Lung microvascular endothelial cell (primary cell): ENCODE data around the gene TMEM255B. TPM values are rescaled to one million over a fixed set of nuclear protein-coding genes. Genes with fewer than 3 reads are reported as not detected.
A peak's percentile ranks its signal among the peaks of the same experiment; 100 is the strongest.
"Not testable (repeated sequence)": the region's sequence is repeated elsewhere in the genome, so short reads cannot be mapped to it uniquely, and the experiment has no call there.

ENCODE experiments used
- DNase-seq, 2 donors: peaks; one replicate each; pipeline versions ENCODE4 v3.0.0 to v3.0.0-alpha.2; 2010; ENCODE audit warnings: low read depth in 2 of 2
- total RNA-seq: library from RNA; depleted of rRNA; stranded (reverse); fragments of >200 nt; gene quantifications from 2 replicates; pipeline ENCODE4 v1.2.1, GENCODE V29; 2014

The TMEM255B gene
- total RNA-seq, 1 donor from 2014 or later, result 55.8 TPM

DNA sequence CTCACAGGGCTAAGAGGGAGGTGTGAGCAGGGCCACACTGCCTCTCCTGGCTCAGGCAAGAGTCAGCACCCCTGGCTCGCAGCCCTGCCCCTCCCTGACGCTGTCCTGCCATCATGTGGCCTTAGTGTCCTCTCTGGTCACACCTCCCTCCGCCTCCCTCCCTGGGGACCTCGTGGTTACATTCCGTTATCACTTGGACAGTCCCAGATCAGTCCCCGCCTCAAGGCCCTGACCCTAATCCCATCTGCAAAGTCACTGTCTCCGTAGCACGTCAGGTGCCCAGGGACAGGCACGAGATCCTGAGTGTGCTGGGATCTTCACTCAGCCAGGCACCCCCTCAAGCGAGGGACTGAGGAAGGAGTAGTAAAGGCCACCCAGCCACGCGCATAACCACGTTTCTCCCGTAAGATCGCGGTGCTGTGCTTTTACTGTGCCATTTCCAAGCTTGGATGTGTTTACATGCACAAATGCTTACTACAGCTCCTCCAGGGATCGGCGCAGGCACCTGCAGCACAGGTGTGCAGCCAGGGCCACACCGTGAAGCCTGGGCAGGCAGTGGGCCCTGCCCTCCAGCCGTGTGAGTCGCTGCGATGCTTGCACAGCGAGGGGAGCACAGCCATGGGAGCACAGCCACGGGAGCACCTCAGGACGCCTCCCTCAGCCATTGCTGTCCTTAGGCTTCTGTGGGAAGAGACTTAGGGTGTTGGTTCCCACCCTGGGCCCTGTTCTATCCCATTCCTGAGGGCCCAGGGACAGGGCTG, 10.7 kb upstream of the TMEM255B start:
- DNase-seq, result no peak

DNA sequence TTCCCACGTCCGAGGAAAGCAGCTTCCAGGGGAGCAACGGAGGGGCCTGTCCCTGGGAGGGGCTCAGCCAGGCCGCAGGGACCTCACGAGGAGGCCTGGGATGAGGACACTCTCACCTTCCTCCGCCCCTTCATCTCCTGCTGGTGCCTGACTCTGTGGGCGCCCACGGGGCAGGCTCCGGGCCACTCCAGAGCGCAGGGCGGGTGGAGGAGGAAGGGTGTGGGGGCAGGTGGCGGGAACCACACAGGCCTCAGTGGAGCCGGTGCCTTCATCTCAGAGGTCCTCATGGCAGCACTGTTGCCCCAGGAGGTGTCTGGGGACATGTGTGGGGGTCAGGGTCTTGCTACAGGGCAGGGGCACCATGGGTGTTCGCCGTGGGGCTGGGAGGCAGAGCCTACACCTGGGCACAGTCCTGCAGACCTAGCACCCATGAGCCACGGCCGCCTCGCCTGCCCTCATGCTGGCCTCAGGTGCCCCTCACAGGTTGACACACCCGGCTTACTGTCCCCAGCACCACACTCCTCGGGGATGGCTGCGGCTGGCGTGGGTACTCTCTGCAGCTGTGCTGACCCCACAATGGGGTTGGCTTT, 10.1 kb upstream of the TMEM255B start:
- DNase-seq, result no peak

DNA sequence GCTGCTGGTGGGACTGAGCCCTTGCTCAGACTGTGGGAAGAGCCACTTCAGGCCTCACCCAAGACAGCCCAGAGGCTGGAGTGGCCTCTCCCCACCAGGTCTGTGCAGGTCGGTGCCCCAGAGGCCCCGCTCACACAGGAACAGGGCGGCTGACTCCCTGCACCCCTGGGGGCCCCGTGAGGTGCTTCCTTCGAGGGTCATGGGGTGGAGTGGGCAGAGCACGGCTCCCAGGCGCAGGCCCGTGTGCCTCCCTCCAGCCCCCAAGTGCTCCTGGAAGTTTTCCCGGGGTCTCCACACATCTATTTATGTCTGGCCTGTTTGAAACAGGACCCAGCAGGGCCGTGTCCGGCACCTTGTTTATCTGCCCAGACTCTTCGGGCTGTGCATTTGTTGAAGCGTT, 9.5 kb upstream of the TMEM255B start:
- DNase-seq, result no peak

DNA sequence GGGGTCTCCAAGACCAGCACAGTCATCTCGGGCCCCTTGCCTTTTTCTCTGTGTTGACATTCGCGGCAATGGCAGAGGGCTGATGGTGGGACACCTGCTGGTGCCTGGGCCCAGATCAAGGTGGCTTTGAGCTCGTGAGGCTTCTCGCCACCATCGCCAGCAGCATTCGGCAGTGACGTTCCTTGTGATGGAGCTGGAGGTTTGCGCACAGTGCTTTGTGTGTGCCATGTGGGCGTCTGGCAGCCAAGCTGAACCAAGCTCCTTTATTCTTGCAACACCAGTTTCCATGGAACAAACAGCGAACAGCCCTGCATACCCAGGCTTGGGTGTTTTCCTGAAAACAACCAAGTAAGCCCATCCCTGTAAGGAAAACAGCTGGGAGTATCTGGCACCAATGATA, 9.1 kb upstream of the TMEM255B start:
- no peak for DNase-seq

DNA sequence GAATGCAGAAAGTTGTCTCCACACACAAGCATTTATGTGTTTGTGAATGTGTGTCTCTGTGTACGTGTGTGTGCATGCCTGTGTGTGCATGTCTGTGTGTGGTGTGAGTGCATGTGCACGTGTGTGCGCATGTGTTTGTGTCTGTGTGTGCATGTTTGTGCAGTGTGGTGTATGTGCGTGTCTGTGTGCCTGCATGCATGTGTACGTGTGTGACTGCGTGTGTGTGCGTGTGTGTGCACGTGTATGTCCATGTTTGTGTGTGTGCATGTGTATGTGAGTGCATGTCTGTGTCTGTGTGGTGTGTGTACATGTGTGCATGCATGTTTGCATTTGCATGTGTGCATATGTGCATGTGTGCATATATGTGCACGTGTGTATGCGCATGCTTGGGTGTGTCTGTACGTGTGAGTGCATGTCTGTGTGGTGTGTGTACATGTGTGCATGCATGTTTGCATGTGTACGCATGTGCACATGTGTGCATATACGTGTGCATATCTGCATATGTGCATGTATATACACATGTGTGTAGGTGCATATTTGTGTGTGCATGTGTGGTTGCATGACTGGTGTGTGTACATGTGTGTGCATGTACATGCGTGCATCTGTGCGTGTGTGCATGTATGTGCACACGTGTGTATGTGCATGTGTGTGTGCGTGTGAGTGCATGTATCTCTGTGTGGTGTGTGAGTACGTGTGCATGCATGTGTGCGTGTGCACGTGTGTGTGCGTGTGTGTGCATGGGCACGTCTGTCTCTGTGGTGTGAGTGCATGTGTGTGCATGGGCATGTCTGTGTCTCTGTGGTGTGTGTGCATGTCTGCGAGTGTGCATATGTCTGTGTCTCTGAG, 8.2 kb upstream of the TMEM255B start:
- no peak for DNase-seq

DNA sequence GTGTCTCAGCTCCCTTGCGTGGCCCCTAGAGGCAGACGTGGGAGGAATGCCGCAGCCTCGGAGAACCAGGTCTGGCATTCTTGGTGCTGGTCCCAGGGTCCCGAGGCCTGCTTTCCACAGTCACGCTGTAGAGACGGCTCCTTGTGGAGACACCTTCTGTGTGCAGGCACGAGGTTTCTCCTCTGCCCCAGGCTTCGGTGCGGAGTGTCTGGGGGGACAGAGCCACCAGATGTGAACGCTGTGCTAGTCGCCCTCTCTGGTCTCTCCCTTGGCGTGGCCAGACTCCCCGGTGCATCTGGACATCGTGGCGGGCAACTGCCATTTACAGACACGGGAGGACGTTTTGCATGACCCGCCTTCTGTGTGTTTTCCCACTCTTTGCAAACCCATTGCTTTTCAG, 7.5 kb upstream of the TMEM255B start:
- DNase-seq, result no peak

DNA sequence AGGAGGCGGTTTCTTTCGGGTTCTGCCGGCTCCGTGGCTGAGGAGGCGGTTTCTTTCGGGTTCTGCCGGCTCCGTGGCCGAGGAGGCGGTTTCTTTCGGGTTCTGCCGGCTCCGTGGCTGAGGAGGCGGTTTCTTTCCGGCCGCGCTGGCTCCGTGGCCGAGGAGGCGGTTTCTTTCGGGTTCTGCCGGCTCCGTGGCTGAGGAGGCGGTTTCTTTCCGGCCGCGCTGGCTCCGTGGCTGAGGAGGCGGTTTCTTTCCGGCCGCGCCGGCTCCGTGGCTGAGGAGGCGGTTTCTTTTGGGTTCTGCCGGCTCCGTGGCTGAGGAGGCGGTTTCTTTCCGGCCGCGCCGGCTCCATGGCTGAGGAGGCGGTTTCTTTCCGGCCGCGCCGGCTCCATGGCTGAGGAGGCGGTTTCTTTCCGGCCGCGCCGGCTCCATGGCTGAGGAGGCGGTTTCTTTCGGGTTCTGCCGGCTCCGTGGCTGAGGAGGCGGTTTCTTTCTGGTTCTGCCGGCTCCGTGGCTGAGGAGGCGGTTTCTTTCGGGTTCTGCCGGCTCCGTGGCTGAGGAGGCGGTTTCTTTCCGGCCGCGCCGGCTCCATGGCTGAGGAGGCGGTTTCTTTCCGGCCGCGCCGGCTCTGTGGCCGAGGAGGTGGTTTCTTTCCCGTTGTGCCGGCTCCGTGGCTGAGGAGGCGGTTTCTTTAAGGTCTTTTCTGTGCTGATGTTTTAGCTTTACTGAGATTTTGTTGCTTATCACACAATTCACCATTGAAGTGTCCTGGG, 6.6 kb upstream of the TMEM255B start:
- not testable (repeated sequence) for DNase-seq

DNA sequence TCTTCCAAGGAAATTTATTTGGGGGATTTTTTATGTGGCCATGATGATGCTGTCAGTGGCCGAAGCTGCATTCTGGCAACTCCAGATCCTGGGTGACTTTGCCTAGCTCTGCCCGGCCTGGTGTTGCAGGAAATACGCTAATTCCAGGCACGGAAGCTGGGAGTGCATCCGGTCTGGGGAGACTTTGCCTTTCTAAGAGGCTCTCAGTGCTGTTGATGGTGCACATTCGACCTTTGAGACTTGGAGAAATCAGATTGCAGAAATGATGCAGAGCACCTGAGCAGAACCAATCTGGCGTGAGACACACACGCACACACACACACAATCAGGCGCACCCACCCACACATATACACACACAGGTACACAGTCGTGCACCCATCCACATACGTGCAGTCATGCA, 5.9 kb upstream of the TMEM255B start:
- DNase-seq, result no peak

DNA sequence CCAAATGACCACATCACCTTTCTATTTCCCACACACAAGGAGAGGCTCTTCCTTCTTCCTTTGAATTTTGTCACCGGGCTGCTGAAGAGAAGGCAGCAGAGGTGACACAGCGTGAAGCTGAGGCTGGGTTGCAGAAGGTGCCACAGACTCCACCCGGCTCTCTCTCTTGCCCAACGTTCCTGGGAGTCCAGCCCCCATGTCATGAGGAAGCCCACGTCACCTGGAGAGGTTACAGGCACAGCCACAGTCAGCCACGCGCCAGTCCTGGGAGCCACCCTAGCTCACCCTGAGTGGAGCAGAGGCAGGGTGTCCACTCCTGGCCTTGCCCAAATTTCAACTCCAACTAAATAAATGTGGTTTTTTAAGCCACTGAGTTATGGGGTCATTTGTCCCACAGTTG, 4.8 kb upstream of the TMEM255B start:
- no peak for DNase-seq

DNA sequence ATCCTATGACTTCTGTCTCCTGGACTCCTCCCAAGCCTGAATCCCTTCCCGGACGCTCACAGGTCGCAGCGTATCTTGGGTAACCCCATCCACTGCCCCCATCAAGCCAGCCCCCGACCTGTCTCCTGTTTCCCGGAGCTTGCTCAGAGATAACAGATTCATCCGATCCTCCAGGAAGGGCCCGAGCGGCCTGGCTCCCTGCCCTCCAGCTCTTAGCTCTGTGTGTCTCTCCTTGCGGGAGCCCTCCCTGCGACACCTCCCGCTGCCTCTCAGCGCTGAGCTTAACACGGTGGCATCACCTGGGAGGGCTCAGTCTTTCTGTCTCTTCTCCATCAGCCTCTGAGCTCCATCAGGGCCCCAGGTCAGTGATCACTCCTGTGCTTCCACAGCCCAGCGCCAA, 4.3 kb upstream of the TMEM255B start:
- no peak for DNase-seq

DNA sequence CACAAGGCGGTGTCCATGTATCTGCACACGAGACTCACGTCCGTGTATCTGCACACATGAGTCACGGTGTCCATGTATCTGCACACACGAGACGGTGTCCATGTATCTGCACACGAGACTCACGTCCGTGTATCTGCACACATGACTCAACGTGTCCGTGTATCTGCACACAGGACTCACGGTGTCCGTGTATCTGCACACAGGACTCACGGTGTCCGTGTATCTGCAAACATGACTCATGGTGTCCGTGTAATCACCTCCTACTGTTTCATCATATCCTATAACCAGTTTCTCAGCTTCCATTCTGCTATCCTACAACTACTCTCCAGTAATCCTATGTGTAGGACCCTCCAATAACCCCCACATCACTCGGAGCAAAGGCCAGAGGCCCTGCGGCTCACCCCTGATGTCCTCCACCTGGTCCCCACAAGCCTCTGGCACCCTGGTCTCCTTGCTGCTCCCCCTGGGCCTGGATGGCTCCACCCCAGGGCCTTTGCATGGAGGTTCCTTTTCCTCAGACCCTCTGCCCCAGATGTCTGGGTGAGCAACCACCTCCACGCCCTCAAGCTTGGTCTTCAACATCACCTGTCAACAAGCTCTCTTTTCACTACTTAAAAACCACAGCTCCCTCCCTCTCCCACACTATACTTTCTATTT, 2.5 kb upstream of the TMEM255B start:
- DNase-seq, result no peak

DNA sequence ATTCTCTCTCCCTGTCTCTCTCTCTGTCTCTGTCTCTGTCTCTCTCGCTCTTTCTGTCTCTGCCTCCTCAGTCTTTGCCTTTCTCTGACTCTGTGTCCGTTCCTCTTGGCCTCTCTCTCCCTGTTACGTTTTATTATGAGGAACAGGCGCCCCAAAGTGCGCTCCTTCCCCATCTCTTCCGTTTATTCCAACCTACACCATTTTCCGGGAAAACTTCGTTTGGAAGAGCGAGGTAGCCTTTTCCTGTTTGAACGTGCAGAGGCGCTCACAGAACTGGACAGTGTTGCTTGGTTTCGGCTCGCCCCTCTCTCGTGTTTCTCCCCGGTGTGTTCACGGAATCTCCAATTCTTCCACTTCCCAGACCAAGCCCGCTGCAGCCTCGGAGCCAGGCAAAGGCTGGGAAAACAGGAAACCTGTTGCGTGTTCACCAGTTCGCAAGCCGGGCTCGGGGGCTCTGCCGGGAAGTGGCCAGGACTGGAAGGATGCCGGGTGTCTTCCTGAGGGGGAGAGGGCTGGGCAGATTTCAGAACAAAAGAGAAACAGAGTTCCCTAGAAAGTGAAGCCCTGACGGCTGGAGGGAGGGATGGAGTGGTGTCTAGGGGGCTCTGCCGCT, 605 bp downstream of the TMEM255B start:
- DNase-seq, result peak; percentile 82 to 83

DNA sequence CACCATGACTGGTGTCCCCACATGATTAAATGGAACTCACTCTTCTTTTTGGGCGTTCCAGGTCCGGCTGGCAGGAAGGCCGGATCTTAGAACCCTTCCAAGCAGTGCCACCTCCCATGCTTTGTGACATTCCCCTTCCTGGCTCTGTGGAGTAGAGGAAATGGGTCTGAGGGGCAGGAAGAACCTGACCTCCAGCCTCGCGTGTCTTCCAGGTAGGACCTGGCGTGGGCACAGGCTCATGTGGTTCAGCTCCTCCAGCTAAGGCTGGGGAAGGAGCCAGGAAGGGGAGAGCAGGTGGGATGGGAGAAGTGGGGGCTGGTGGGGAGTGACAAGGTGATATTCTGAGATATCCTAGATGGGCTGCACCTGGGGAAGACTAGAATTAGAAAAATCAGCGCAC, 2.1 kb downstream of the TMEM255B start:
- no peak for DNase-seq

DNA sequence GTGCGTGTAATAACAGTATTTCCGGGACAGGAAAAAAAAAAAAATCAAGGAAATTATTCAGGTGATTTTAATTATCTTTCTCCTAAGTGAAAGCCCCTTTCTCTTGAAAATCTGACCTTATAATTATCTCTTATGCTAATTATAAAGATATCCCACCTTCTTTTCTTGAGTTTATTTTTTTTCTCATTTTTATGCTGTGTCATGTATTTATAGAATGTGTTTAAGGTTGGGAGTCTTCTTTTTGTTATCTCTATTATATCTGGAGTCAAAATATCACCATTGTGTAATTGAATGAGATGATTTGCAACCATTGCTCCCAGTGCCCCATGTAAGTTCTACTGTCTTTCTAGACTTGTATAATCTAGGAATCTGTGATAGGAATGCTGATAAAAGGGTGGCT, 3.0 kb downstream of the TMEM255B start:
- DNase-seq, result no peak

DNA sequence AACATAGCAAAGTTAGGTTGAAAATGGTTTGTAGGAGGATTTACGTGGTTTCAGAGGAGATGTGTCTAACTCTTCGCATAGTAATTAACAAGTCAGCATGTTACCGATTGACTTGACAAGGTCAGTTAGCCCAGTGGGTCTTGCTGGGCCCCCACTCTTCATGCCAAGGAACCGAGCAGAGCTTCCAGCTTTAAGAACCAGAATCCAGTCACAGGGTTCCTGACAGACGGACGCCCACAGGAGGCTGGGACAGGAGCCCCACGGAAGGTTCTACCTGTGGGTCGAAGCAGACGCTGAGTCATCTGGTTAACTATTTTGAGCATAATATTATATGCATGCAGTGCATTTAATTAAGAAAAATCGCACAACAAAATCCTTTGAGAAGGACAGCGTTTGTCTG, 3.5 kb downstream of the TMEM255B start:
- DNase-seq, result no peak

DNA sequence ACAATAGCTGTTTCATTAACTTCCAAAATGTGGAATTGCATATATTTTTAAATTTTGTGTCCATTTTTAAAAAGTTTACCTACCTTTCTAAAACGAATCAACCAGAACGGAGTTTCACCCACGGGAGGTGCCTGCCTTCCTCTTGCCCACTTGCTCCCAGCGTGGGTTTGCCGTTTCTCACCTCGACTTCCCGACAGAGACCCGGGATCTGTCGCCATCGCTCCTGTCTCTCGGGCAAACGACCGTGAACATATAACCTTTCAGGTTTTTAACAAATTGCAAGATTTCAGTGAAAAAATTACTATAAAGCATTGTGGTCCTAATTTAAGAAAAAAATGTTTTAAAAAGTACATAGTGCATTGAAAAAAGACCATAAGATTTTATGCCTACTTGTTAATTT, 4.2 kb downstream of the TMEM255B start:
- DNase-seq, result no peak

DNA sequence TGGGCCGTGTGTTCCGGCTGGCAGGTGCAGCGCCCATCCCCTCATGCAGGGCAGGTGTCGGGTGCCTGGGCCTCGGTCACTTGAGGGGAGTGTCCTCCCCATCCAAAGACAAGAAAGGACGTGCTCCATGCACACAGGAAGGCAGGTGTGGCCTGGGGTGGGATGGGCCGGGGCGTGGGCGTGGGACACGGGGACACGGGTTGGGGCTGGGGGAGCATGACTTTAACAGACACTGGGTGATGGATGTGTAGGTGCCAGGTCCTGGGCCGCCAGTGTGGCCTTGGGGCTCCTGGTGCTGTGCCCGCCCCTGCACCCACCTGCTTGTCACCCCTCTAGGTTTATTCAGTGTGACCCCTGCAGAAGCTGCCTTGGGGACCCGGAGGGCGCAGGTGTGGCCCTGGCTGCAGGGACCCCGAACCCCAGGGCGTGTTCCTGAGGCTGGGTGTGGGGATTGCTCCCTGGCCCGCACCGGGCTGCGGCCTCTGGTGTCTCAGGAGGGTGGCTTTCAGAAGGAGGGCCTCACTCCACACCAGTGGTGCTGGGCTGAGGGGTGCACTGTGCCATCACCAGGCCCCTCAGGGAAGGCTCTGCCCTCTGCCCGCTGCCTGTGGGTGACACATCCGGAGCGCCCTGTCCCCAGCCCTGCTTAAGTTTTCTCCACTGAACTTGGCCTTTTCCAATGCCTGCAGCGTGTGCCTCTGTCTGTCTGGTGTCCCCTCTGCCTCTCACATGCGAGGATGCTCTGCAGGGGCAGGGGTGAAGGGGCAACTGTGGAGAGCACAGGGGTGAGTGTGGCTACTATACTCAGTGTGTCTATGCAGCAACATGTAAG, 5.2 kb downstream of the TMEM255B start:
- no peak for DNase-seq

DNA sequence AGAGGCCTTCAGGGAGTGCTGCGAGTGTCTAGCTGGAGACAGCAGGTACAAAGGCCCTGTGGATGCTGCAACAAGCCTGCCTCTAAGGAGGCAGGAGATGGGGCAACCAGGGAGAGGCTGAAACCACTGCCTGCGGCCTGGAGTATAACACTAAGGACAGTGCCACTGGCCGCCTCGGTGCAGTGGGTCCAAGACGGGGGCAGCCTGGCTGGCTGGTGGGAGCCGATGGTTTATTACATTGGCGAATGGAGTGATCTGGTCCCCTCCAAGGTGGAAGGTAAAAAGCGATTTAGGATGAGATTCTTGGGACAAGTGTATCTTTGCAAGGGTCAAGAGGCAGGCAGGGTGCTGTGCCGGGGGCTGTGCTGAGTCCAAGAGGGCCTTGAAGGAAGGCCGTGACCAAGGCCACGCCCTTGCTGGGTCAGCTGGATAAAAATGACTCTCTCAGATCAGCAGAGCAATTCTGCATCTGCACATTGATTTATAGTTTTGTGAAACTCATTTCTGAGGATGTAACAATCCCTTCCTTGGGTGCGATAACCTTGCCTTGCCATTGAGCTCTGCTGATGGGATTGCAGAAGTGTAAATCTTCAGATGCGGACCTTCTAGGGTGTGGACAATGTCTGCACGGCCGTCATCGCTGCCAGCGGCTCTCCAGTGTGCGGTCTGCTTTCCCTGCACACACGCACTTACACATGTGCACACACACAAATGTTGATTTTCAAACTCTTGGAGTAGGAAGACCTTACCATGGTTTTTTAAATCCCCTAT, 6.0 kb downstream of the TMEM255B start:
- DNase-seq, result no peak

DNA sequence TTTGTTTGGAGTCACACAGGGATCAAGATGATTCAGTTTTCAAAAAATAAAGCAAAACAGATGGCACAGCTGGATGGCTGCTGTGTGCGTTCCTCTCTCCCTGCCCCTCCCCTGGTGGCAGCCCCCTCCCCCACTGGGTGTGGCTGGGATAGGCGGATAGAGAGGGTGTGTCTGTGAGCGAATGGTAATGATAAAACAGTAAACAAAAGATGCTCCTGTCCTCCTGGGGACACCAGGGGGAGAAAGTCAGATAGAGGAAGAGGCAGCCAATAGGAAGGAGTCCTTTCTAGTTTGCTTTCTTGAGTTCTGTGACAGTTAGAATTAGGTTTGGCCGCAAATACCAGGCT, 6.5 kb downstream of the TMEM255B start:
- DNase-seq, result no peak
